ENCODE data around the gene CFAP99.
"Not testable (repeated sequence)": the region's sequence is repeated elsewhere in the genome, so short reads cannot be mapped to it uniquely, and the experiment has no call there.

DNA sequence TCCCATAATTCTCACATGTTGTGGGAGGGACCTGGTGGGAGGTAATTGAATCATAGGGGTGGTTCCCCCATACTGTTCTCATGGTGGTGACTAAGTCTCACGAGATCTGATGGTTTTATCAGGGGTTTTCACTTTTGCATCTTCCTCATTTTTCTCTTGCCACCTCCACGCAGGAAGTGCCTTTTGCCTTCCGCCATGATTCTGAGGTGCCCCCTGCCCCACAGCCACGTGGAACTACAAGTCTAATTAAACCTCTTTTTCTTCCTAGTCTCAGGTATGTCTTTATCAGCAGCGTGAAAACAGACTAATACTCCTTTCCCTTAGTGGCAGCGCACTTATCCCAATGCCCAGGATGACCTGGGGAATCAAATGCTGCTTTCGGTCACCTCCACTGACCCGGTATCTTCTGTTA lies 35.5 kb upstream of the CFAP99 start:
- not testable (repeated sequence) for TF ChIP-seq ARNT (IDR thresholded peaks at IDR 0.05); SP1 (IDR thresholded peaks at IDR 0.05); CTBP1 (IDR thresholded peaks at IDR 0.05; ENCODE audit: borderline replicate concordance); FOXM1 (IDR thresholded peaks at IDR 0.05; ENCODE audit: borderline replicate concordance); FOXK2 (IDR thresholded peaks at IDR 0.05); TARDBP (IDR thresholded peaks at IDR 0.05); FOXA1 (IDR thresholded peaks at IDR 0.05); BHLHE40 (IDR thresholded peaks at IDR 0.05; ENCODE audit: borderline replicate concordance); SUZ12 (IDR thresholded peaks at IDR 0.05); NFRKB (IDR thresholded peaks at IDR 0.05); ZNF384 (IDR thresholded peaks at IDR 0.05); L3MBTL2 (conservative IDR thresholded peaks at IDR 0.05); HDGF (IDR thresholded peaks at IDR 0.05; ENCODE audit: borderline replicate concordance)
- TF ChIP-seq, protein P1, sequence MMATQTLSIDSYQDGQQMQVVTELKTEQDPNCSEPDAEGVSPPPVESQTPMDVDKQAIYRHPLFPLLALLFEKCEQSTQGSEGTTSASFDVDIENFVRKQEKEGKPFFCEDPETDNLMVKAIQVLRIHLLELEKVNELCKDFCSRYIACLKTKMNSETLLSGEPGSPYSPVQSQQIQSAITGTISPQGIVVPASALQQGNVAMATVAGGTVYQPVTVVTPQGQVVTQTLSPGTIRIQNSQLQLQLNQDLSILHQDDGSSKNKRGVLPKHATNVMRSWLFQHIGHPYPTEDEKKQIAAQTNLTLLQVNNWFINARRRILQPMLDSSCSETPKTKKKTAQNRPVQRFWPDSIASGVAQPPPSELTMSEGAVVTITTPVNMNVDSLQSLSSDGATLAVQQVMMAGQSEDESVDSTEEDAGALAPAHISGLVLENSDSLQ (IDR thresholded peaks at IDR 0.05), result not testable (repeated sequence)

Measured in HEK293T (cell line).